HG03175 (cell line): Measurements from ENCODE around the gene NAIP.
"Not testable (repeated sequence)": the region's sequence is repeated elsewhere in the genome, so short reads cannot be mapped to it uniquely, and the experiment has no call there.

Experiments used
- ATAC-seq: cut with Tn5 transposase; IDR thresholded peaks from one replicate; pipeline ENCODE4 v1.9.1; 2021; ENCODE audit warnings: mild to moderate bottlenecking, moderate library complexity; ENCODE audit not compliant: unreplicated experiment

Gene NAIP

DNA sequence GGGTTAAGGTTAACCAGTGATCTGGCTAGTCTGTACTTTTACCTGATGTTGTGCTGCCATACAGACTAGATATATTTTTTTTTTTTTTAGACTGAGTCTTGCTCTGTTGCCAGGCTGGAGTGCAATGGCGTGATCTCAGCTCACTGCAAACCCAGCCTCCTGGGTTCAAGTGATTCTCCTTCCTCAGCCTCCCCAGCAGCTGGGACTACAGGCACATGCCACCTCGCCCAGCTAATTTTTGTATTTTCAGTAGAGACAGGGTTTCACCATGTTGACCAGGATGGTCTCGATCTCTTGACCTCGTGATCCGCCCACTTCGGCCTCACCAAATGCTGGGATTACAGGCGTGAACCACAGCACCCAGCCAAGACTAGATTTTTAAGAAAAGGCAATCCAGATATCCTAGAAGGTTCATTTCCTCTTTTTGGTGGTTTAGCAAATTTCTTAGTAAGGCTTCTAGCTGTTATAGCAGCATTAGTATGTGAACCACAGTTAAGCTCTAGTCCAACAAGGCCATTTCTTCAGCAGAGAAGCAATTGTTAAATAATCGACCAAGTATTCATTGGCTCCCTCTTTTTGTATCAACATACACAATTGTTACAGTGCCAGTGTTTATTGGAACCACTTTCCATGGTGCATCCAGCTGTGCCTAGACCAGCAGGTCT is at the start of gene NAIP:
TSS of gene NAIP (minus strand) at position 51 of the 665 bp plus-strand sequence. CDS start 12,424 bp downstream, outside the sequence.
- ATAC-seq: peak; percentile 50

DNA sequence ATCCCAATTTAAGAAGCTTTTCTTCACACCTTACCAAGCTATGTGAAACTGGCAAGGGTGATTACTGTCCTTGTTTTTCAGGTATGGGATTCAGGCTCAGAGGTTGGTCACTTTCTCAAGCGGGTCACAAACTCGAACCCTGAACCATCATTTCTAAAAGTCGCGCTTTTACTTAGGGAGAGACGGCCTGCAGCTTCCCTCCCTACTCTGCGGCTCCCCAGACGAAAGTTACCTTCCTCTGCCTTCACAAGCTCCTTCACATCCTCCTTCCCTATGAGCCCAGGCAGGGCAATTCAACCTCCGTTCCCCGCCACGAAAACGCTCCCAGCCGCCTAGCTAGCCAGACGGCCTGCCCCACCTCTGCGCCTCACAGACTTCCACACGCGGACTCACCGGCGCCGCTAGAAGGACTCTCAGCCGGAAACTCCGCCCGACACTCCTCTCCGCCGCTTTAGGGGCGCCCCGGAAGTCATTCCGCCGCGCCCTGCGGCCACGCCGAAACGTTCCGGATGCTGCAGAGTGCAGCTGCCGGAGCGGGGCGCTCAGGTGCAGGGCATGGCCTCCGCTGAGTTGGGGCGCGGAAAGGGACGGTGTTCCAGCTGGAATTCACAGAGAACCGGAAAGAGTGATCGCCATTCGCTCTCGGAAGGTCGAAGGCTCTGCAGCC is 42.3 kb upstream of the NAIP start, which contains the start of gene GTF2H2:
TSS of gene GTF2H2 (minus strand) at position 415 of the 667 bp plus-strand sequence. CDS start 4,913 bp downstream, outside the sequence.
- ATAC-seq: peak; percentile 99

DNA sequence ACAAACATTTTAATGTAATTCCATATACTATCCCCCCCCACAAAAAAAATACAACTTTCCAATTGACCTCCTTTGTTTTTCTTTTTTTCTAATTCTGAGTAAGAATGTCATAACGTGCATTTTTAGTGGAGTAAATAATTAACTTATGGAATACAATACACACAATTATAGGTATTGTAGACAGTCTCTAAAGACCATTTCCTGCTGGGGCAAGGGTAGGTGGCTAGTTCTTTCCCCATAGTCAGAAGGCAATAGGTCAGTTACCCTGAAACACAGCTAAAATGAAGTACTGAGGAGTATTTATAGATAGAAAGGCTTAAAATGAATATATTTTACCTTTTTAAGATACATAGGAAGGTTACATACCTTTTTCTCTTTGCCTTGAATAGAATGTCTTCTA is 36.2 kb upstream of the NAIP start:
- not testable (repeated sequence) for ATAC-seq

- ATAC-seq: not testable (repeated sequence)
These were observed 34.3 kb upstream of the NAIP start for GRCh38 chr5:71059426-71059825.

- ATAC-seq: not testable (repeated sequence)
These were observed 19.7 kb upstream of the NAIP start for GRCh38 chr5:71044808-71045207.

- ATAC-seq: not testable (repeated sequence)
These were observed 19.0 kb upstream of the NAIP start for GRCh38 chr5:71044128-71044527.

DNA sequence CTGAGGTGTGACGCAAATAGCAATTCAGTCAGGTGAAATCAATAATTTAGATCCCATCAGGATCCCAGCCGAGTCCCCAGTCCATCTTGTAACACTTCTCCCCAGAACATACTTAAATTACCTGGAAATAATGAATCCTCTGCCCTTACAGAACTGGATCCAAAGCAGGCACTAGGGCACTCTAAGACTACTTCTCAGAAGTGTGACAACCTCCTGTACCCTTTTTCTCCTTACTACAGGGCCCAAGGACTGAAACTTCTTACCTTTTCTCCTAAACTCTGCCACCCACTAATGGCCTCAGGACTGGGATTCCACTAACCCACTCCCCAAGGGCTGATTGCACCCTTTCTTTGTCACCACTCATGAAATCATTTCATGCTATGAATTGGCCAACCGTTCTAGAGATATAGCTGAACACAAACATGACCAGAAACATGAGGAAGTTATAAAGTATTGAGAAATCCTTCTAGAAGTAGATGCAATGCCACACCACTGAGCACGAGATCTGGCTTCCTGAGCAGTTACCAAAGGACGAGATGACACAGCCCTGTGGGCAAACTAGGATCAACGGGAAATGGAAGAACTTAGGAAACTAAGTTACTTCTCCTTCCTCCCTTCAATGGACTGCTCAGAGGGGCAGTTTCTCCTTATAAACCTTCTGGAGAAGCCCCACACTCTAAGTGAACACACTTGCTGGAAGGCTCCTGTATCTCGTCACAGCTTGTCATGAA is 6.1 kb upstream of the NAIP start:
- ATAC-seq: not testable (repeated sequence)

DNA sequence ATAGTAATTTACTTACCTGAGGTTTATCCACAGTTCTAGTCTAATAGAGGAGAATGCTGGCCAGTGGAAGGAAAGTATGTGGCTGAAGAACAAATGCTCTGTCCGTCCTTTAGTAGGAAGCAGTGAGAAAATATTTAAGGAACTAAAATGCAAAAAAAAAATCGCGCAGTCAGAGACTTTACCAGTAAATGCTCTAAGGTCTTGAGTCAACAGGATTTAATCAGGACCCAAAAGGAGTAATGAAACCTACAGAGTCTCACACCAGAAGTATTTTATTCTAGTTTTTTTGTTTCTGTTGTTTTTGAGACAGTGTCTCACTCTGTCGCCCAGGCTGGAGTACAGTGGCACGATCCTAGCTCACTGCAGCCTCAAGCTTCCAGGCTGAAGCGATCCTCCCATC is 4.5 kb downstream of the NAIP start:
- ATAC-seq: not testable (repeated sequence)

- not testable (repeated sequence) for ATAC-seq
These were observed 6.6 kb downstream of the NAIP start for GRCh38 chr5:71018376-71019005.

DNA sequence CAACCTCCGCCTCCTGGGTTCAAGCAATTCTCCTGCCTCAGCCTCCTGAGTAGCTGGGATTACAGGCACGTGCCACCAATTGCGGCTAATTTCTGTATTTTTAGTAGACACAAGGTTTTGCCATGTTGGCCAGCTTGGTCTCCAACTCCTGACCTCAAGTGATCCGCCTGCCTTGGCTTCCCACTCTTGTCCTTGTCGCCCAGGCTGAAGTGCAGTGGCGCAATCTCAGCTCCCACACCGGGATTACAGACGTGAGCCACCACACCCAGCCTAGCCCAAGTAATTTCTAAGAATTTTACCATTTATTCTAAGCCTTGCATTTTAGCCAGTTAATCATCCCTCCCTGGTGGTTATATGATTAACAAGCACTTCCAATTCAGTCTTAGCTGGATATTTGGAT is 11.0 kb downstream of the NAIP start:
- no peak for ATAC-seq

DNA sequence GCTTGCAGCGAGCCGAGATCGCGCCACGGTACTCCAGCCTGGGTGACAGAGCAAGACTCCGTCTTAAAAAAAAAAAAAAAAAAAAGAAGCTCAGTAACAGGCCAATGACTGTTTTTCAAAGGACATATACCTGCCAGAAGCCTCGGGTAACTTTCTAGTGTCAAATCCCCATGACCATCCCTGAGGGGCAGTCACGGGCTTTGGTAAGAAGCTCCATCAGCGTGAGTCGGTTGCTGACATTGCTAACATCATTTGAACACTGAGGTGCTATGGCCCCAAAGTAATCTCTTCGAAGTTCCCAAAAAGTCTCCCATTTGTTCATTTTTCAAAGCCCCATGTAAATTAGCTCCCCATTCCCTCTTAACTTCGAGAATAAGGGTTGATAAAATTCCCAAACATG is 11.6 kb downstream of the NAIP start:
- no peak for ATAC-seq

DNA sequence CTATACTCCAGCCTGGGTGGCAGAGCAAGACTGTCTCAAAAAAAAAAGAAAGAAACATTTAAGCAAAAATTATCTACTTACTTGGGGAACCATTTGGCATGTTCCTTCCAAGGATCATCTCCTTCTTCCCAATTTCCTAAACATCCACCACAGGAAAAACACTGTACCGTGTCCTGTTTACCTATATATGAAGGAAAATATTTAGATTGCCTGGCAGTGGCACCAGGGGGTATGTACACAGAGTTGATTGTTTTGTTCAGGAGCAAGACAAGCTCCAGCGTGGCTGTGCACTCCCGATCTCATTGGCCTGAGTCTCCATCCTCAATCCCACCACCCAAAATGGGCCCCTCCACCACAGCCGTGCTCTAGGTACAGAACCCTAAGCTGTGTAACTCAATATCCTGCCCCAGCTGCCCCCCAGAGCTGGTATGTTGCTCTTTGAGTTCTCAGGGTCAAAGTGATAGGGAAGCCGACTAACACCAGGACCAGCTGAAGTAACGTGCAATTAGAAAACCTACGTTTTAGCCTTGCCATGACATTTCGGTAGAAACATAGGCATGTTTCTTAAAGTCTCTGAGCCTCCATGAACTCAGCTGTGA is 13.8 kb downstream of the NAIP start:
- no peak for ATAC-seq

- ATAC-seq: not testable (repeated sequence)
These were observed 18.2 kb downstream of the NAIP start for GRCh38 chr5:71006983-71007382.

DNA sequence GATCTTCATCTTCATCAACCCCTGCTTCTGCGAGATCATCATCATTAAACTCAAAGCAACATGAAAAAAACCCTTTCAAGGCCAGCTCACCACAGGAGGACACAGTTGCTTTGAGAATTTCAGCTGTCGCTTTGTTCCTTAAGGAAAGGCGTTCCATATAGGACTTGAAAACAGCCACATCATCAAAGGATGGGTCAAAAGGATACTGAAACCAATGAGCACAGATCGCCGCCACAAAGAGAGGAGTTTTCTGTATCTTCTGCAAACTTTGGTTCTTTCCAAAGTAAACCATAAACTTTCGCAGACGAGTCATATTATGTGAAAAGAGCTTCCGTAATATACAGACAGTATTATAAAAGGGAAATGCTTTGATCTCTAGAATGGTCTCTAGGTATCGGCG is 40.3 kb downstream of the NAIP start:
- not testable (repeated sequence) for ATAC-seq

DNA sequence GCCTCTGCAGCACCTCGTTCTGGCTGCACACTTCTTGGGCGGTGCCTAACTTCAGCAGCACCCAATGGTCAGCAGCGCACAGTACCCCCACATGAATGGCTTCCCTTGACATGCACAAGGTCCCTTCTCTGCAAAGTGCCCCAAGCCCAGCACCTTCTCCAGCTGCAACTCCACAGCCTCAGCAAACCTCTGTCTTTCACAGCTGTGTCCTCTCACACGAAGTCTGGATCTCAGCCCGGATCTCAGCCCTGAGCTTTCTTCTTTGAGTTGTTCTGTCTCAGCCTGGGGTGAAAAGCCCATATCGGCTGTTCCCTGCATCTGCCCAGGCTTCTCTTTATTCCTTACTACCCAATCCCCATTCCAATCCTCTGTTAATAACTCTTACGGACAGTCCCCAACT is 57.9 kb downstream of the NAIP start:
- not testable (repeated sequence) for ATAC-seq

DNA sequence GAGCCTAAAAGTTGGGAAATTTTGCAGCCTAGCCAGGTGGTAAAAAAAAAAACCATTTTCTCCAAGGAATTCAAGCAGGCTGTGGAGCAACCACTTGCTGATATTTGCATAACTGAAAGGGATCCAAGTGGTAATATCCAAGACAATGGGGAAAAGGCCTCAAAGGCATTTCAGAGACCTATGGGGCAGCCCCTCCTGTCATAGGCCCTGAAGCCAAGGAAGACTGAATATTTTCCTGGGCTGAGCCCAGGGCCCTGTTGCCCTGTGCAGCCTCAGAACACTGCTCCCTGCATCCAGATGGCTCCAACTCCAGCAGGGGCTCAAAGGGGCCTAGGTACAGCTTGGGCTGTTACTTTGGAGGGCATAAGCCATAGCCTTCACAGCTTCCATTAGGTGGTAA is 60.6 kb downstream of the NAIP start:
- not testable (repeated sequence) for ATAC-seq

DNA sequence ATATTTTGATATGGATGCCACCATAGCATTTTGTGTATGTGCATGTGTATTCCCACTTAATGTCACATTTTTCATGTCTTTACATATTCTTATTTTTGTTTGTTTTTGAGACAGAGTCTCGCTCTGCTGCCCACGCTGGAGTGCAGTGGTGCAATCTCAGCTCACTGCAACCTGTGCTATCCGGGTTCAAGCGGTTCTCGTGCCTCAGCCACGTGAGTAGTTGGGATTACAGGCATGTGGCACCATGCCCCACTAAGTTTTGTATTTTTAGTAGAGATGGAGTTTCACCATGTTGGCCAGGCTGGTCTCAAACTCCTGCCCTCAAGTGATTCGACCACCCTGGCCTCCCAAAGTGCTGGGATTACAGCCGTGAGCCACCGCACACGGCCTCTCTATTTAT is 72.1 kb downstream of the NAIP start:
- not testable (repeated sequence) for ATAC-seq

- ATAC-seq: not testable (repeated sequence)
These were observed 92.6 kb downstream of the NAIP start for GRCh38 chr5:70932560-70932959.

DNA sequence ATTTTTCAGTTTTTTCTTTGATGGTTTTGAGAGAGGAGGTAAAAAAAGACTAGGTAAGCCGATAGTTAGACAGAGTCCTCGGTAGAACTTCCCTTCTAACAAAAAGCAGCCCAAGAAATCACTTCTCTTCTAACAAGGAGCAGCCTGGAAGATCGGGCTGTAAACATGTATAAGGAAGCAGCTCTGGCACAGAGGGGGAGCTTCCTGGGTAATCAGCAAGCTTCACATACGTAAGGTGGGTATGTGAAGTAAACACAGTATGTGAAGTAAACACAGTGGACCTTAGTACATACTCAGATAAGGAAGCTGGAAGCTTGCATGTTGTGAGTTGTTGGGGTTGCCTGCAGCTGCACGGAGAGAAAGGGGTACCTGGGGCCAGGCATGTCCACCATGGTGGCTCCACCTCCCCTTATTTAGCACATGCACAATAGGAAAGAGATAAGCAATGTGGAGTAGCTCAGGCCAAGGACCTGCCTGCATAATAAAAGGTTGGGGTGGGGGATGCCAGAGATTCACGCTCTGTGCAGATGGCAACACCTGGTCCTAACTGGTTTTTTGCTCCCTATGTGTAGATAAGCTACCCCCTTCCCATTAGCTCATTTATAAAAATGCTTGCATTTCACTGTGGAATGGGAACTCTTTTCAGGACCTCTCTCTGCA is 93.3 kb downstream of the NAIP start:
- ATAC-seq: not testable (repeated sequence)

DNA sequence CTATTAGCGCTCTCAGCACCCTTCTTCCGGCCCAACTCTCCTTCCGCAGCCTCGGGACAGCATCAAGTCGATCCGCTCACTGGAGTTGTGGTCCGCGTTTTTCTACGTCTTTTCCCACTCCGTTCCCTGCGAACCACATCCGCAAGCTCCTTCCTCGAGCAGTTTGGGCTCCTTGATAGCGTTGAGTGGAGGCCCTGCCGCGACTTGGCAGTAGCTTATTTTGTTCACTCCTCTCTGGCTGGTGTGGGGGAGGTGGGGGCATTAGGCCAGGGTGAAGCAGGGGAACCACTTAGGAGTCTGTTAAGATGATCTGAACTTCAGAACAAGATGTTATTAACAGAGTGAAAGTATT is 100.0 kb downstream of the NAIP start:
- peak; percentile 34 for ATAC-seq
